Prostate gland (tissue), 2 donors: ENCODE results near the gene BRINP1. TPM values are rescaled to one million over a fixed set of nuclear protein-coding genes. Genes with fewer than 3 reads are reported as not detected.

ENCODE experiments used
- DNase-seq: peaks from one replicate; pipeline ENCODE4 v3.0.0-alpha.2; 2019; ENCODE audit warnings: low spot score
- H3K27ac ChIP-seq, 2 donors: fragments of 200-600 bp; sonication (generic); 2 replicates each; pipeline ENCODE4 v1.5.1; 2017 to 2019
- H3K27me3 ChIP-seq: fragments of 200-600 bp; sonication (generic); replicated peaks from 2 replicates; pipeline ENCODE4 v1.5.1; 2019; ENCODE audit not compliant: insufficient read depth
- H3K36me3 ChIP-seq, 2 donors: fragments of 200-600 bp; sonication (generic); 1 replicate in 1 of 2; 2 replicates in 1 of 2; pipeline versions ENCODE4 v1.5.1 to v1.8.1; 2017 to 2019
- H3K4me1 ChIP-seq: fragments of 200-600 bp; sonication (generic); replicated peaks from 2 replicates; pipeline ENCODE4 v1.5.1; 2019
- H3K4me3 ChIP-seq, 2 donors: fragments of 200-600 bp; sonication (generic); 2 replicates each; pipeline ENCODE4 v1.5.1; 2017 to 2019
- H3K9me3 ChIP-seq: fragments of 200-600 bp; sonication (generic); 2 replicates; pipeline ENCODE4 v1.5.1; 2017
- POLR2A ChIP-seq: fragments of 450-650 bp; IDR thresholded peaks from one replicate; pipeline ENCODE4 v1.6.1; 2016; ENCODE audit warnings: antibody characterized with exemption, mild to moderate bottlenecking
- POLR2AphosphoS5 ChIP-seq: sonication (generic); formaldehyde crosslinking; IDR thresholded peaks from one replicate; pipeline ENCODE4 v1.6.1; 2017; ENCODE audit warnings: antibody characterized with exemption
- WGBS: methylation state at CpG from one replicate; pipeline ENCODE4 v1.1.5; 2018; 5-methylcytosine and 5-hydroxymethylcytosine counted together
- intact Hi-C: fragments of 100-400 bp; cut with DNase I; formaldehyde crosslinking; loops from one replicate; pipeline ENCODE4 v1.14.2; 2022
- total RNA-seq, 2 donors: library from RNA; depleted of rRNA; stranded (reverse); fragments of >200 nt; gene quantifications; one replicate each; pipeline ENCODE4 v1.1.0, GENCODE V29; 2016
- TF ChIP-seq, protein P1 (sequence below), 4 experiments: fragments of 200-600 bp in 2 of 4; fragments of 450-650 bp in 2 of 4; sonication (generic) in 2 of 4; IDR thresholded peaks; 1 replicate in 3 of 4; 2 replicates in 1 of 4; pipeline ENCODE4 v1.5.1; 2016 to 2019; ENCODE audit warnings: antibody characterized with exemption in 4 of 4, mild to moderate bottlenecking in 2 of 4, moderate library complexity in 2 of 4

Gene BRINP1
- total RNA-seq, 2 donors from 2014 or later, result 0.96 to 8.8 TPM

GRCh38 chr9:119322184-119322583, 47.1 kb downstream of the BRINP1 start:
- Histone ChIP-seq H3K9me3 (no peaks in the 10 kb centered on the region), H3K4me3 (no peak overlapping the region), H3K27me3 (no peaks in the 10 kb centered on the region), H3K4me1 (no peaks in the 10 kb centered on the region), H3K36me3 (no peaks in the 10 kb centered on the region), H3K27ac (no peak overlapping the region)
- TF ChIP-seq, protein P1, sequence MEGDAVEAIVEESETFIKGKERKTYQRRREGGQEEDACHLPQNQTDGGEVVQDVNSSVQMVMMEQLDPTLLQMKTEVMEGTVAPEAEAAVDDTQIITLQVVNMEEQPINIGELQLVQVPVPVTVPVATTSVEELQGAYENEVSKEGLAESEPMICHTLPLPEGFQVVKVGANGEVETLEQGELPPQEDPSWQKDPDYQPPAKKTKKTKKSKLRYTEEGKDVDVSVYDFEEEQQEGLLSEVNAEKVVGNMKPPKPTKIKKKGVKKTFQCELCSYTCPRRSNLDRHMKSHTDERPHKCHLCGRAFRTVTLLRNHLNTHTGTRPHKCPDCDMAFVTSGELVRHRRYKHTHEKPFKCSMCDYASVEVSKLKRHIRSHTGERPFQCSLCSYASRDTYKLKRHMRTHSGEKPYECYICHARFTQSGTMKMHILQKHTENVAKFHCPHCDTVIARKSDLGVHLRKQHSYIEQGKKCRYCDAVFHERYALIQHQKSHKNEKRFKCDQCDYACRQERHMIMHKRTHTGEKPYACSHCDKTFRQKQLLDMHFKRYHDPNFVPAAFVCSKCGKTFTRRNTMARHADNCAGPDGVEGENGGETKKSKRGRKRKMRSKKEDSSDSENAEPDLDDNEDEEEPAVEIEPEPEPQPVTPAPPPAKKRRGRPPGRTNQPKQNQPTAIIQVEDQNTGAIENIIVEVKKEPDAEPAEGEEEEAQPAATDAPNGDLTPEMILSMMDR (IDR thresholded peaks at IDR 0.05), result no peak
- no peak for TF ChIP-seq POLR2A
- TF ChIP-seq POLR2AphosphoS5, result no peak
- 86% methylated on average over 7 of the region's 7 CpGs for WGBS
- intact Hi-C loops, result no loop called here
- DNase-seq, result no peak

- WGBS, result 18% methylated on average over 4 of the region's 4 CpGs
- Histone ChIP-seq H3K36me3 (no peaks in the 10 kb centered on the region), H3K4me1 (no peaks in the 10 kb centered on the region), H3K27me3 (no peaks in the 10 kb centered on the region), H3K27ac (no peak overlapping the region), H3K4me3 (no peak overlapping the region), H3K9me3 (no peaks in the 10 kb centered on the region)
- DNase-seq, result peak; percentile 40
- TF ChIP-seq POLR2AphosphoS5, result no peak
- no peak for TF ChIP-seq POLR2A
- TF ChIP-seq, protein P1 (IDR thresholded peaks at IDR 0.05), result no peak
- intact Hi-C loops, result no loop called here
Measured at GRCh38 chr9:119318371-119318770, 50.9 kb downstream of the BRINP1 start.

DNA sequence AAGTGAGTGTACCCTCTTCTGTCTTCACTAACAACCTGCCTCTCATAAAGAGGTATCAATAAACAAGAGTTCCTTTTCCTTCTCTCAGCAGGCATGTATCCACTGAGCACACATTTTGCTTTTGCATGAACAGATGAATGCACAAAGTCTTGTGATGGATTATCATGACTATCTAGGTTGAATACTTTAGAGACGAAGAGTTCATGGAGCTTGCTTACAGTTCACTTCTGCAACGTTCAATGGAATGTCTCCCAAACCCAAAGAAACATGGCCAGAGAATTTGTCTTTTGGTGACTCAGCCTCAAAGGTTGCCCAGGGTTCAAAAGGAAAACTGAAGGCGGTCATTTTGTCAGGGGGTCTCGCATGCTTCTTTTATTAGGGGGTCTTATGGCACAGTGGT, 55.4 kb downstream of the BRINP1 start:
- no peak overlapping the region for H3K27ac ChIP-seq
- H3K27me3 ChIP-seq, result no peaks in the 10 kb centered on the region
- DNase-seq, result no peak
- no peaks in the 10 kb centered on the region for H3K36me3 ChIP-seq
- no peaks in the 10 kb centered on the region for H3K9me3 ChIP-seq
- H3K4me3 ChIP-seq, result no peak overlapping the region
- TF ChIP-seq POLR2AphosphoS5 (no peak), POLR2A (no peak)
- TF ChIP-seq, protein P1 (IDR thresholded peaks at IDR 0.05), result no peak
- WGBS, result 92% methylated on average over 4 of the region's 4 CpGs
- intact Hi-C loops, result no loop called here
- no peaks in the 10 kb centered on the region for H3K4me1 ChIP-seq

DNA sequence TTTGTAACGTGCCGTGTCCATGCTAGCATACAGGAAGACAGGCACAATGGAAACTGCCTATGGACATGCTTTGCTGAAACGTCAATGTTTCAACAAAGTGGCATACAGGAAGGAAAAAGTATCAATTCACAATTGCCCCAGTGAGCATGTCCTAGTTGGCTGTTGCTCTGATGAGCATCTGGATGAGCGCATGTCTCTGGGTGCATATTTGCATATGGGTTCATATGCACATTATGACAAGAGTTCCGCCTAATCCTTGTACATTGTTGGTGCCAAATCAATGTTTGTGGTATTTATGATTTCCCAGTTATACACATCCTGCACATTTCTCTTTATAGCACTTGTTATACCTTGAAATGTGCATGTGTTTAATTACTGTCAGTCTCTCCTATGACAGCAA, 58.5 kb downstream of the BRINP1 start:
- Histone ChIP-seq H3K36me3 (no peaks in the 10 kb centered on the region), H3K27me3 (no peaks in the 10 kb centered on the region), H3K4me1 (no peaks in the 10 kb centered on the region), H3K27ac (no peak overlapping the region), H3K9me3 (no peaks in the 10 kb centered on the region), H3K4me3 (no peak overlapping the region)
- WGBS, result 76% methylated on average over 5 of the region's 5 CpGs
- TF ChIP-seq POLR2AphosphoS5 (no peak), POLR2A (no peak)
- TF ChIP-seq, protein P1 (IDR thresholded peaks at IDR 0.05), result no peak
- intact Hi-C loops, result no loop called here
- DNase-seq, result no peak

DNA sequence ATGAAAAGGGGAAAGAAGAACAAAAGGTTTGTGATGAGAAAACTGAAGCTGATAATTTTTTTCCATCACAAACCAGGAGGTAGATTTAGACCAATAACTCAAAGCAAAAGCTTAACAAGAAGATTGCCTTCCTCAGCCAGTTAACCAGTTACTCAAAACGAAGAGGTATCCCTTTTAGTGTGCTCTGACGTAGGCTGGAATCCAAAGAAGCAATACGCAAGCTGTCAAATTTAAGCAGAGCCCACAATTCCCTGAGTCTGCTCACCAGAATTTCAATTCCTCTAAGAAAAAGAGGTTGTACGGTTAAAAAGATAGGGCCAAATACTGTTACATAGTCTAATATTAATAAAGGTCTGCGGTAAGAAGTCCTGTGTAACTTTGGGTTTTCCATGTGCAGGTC, 61.8 kb downstream of the BRINP1 start:
- Histone ChIP-seq H3K36me3 (no peaks in the 10 kb centered on the region), H3K4me3 (no peak overlapping the region), H3K27ac (no peak overlapping the region), H3K27me3 (no peaks in the 10 kb centered on the region), H3K4me1 (no peaks in the 10 kb centered on the region), H3K9me3 (no peaks in the 10 kb centered on the region)
- no peak for TF ChIP-seq POLR2A
- TF ChIP-seq POLR2AphosphoS5, result no peak
- TF ChIP-seq, protein P1 (IDR thresholded peaks at IDR 0.05), result no peak
- DNase-seq, result no peak
- 92% methylated on average over 5 of the region's 5 CpGs for WGBS
- intact Hi-C loops, result no loop called here
